Activated CD8-positive, alpha-beta T cell treated with anti-CD3 and anti-CD28 coated beads for 36 hours (primary cell): Measurements from ENCODE around the gene SKAP1. TPM values are rescaled to one million over a fixed set of nuclear protein-coding genes. Genes with fewer than 3 reads are reported as not detected.

ENCODE experiments used
- ATAC-seq: fragments of 200-7000 bp; cut with Tn5 transposase; one replicate; pipeline ENCODE4 v1.10.0; 2021; ENCODE audit warnings: mild to moderate bottlenecking, moderate library complexity
- CTCF ChIA-PET: fragments of 350-600 bp; sonication (Branson Sonifier 250); formaldehyde crosslinking; loops from one replicate; lab custom pipeline; 2021; ENCODE audit warnings: antibody characterized with exemption; lab: Charles Lee
- POLR2A ChIA-PET: fragments of 350-600 bp; sonication (Branson Sonifier 250); formaldehyde crosslinking; loops from one replicate; lab custom pipeline; 2021; ENCODE audit warnings: antibody characterized with exemption; lab: Charles Lee
- DNase-seq: peaks from one replicate; pipeline ENCODE4 v3.0.0-alpha.2; 2020
- H3K27ac Mint-ChIP-seq: one replicate; pipeline ENCODE4 v1.8.0; 2021; ENCODE audit warnings: mild to moderate bottlenecking, mixed read lengths
- H3K27me3 Mint-ChIP-seq: one replicate; pipeline ENCODE4 v1.8.0; 2021; ENCODE audit warnings: mixed read lengths
- H3K36me3 Mint-ChIP-seq: one replicate; pipeline ENCODE4 v1.8.0; 2021; ENCODE audit warnings: low read depth, mixed read lengths
- H3K4me1 Mint-ChIP-seq: one replicate; pipeline ENCODE4 v1.8.0; 2021; ENCODE audit warnings: low read depth, mixed read lengths
- H3K4me3 Mint-ChIP-seq: one replicate; pipeline ENCODE4 v1.8.0; 2021; ENCODE audit warnings: mild to moderate bottlenecking, moderate library complexity, mixed read lengths
- H3K9me3 Mint-ChIP-seq: one replicate; pipeline ENCODE4 v1.8.0; 2021; ENCODE audit warnings: mixed read lengths
- intact Hi-C: fragments of 100-400 bp; cut with micrococcal nuclease; formaldehyde crosslinking; loops from one replicate; pipeline ENCODE4 v1.10.0; 2022
- total RNA-seq, 2 experiments: library from RNA; stranded (reverse); gene quantifications; one replicate each; pipeline ENCODE4 v1.2.3, GENCODE V29; 2021
- TF ChIP-seq, protein P1 (sequence below): fragments of 200-600 bp; IDR thresholded peaks from one replicate; pipeline ENCODE4 v1.8.0; 2022; ENCODE audit warnings: antibody characterized with exemption, mild to moderate bottlenecking

The SKAP1 gene
- total RNA-seq, 2 experiments from 2014 or later = 73.9 to 81.3 TPM

DNA sequence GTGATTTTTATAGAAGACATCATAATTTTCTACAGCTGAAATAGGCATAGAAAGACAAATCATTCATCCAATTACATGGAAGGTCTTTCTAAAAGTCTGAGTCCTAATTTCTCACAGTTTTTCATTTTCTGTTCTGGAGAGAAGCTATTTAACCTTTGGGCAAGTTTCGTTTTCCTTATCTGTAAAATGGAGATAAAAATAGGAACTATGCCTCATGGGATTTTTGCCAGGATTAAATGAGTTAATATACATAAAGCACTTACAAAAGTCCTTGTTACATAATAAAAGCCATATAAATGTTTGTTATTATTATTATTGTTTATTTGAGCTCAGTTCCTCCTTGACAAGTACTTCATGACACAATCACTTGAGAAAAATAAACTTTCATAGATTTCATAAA, 121.4 kb downstream of the SKAP1 start:
- intact Hi-C loops = no loop called here
- H3K4me3 Mint-ChIP-seq = no peak overlapping the region
- no peak overlapping the region for H3K27ac Mint-ChIP-seq
- peaks cover 35% of the 10 kb centered on the region for H3K4me1 Mint-ChIP-seq
- DNase-seq (no peak), ATAC-seq (no peak)
- ChIA-PET CTCF (interaction anchor here (0.6 to 3.1 kb wide), 45 partner anchors 8 to 1120 kb away, joined by 3 to 27 read pairs (median 4); partner anchors contain the start of gene HOXB5), POLR2A (interaction anchor here (1.0 kb wide), 1 partner anchor 48 kb away, joined by 4 read pairs; no protein-coding TSS in a partner anchor)
- TF ChIP-seq, protein P1, sequence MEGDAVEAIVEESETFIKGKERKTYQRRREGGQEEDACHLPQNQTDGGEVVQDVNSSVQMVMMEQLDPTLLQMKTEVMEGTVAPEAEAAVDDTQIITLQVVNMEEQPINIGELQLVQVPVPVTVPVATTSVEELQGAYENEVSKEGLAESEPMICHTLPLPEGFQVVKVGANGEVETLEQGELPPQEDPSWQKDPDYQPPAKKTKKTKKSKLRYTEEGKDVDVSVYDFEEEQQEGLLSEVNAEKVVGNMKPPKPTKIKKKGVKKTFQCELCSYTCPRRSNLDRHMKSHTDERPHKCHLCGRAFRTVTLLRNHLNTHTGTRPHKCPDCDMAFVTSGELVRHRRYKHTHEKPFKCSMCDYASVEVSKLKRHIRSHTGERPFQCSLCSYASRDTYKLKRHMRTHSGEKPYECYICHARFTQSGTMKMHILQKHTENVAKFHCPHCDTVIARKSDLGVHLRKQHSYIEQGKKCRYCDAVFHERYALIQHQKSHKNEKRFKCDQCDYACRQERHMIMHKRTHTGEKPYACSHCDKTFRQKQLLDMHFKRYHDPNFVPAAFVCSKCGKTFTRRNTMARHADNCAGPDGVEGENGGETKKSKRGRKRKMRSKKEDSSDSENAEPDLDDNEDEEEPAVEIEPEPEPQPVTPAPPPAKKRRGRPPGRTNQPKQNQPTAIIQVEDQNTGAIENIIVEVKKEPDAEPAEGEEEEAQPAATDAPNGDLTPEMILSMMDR = no peak
- no peaks in the 10 kb centered on the region for H3K9me3 Mint-ChIP-seq
- peaks cover 4% of the 10 kb centered on the region for H3K36me3 Mint-ChIP-seq
- no peaks in the 10 kb centered on the region for H3K27me3 Mint-ChIP-seq

DNA sequence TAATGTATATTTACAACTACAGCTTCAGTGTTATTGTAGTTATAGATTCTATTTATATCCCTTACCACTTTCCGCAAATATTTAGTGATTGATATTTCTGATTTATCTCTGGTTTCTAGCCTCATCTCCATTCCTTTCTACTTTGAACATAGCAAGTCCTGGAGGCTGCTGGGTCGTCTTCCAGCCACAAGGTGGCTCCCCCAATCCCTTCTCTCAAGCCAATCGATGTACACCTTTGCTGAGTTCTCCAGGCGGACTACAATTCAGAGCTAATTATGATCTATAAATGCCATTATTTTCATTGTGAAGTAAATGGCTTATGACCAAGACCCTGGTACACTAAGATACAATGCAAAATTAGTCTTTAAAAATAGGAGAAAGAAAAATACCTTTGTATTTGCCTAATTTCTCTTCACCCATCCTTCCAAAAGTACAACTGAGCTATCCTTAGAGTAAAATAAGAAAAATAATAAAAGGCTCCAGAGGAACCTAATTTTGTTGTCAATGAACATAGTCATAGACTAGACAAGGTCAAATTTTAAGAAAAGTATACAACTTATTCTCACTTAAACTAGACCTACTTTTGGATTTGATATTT, 122.1 kb downstream of the SKAP1 start:
- TF ChIP-seq, protein P1 = peak; percentile 71
- Mint-ChIP-seq H3K27ac (no peak overlapping the region), H3K9me3 (no peaks in the 10 kb centered on the region), H3K27me3 (no peaks in the 10 kb centered on the region), H3K4me1 (peaks cover 30% of the 10 kb centered on the region), H3K36me3 (peaks cover 4% of the 10 kb centered on the region), H3K4me3 (no peak overlapping the region)
- peak; percentile 69 for DNase-seq
- POLR2A ChIA-PET = interaction anchor here (0.7 to 1.0 kb wide), 2 partner anchors 47 to 339 kb away, joined by 3 to 4 read pairs; no protein-coding TSS in a partner anchor
- intact Hi-C loops = no loop called here
- ATAC-seq = peak; percentile 82
- CTCF ChIA-PET = interaction anchor here (0.6 to 3.1 kb wide), 43 partner anchors 8 to 1120 kb away, joined by 3 to 27 read pairs (median 4); partner anchors contain the start of gene HOXB5

DNA sequence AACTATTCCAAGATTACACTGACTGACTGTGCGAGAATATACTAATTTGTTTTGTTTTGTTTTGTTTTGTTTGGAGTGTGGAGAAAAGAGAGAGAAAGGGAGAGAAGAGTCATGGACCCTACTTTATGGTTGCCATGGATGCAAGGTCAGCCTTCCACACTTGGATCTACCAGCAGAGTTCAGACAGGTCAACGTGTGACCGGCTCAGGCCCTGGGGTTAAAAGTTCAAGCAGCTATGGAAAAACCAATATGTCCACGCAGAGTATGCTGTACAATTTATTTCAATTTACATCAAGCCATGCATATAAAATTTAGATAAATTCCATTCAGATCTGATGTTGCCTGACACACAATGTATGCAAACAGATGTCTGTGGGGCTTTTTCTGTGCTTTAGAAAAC, 122.8 kb downstream of the SKAP1 start:
- no peak for ATAC-seq
- ChIA-PET CTCF (interaction anchor here (1.2 to 3.1 kb wide), 16 partner anchors 9 to 288 kb away, joined by 3 to 27 read pairs (median 7); partner anchors contain the start of gene HOXB5), POLR2A (no interaction called here)
- H3K27me3 Mint-ChIP-seq = no peaks in the 10 kb centered on the region
- peaks cover 4% of the 10 kb centered on the region for H3K36me3 Mint-ChIP-seq
- DNase-seq = no peak
- TF ChIP-seq, protein P1 = no peak
- no peaks in the 10 kb centered on the region for H3K9me3 Mint-ChIP-seq
- H3K4me3 Mint-ChIP-seq = no peak overlapping the region
- intact Hi-C loops = no loop called here
- H3K27ac Mint-ChIP-seq = no peak overlapping the region
- peaks cover 31% of the 10 kb centered on the region for H3K4me1 Mint-ChIP-seq

DNA sequence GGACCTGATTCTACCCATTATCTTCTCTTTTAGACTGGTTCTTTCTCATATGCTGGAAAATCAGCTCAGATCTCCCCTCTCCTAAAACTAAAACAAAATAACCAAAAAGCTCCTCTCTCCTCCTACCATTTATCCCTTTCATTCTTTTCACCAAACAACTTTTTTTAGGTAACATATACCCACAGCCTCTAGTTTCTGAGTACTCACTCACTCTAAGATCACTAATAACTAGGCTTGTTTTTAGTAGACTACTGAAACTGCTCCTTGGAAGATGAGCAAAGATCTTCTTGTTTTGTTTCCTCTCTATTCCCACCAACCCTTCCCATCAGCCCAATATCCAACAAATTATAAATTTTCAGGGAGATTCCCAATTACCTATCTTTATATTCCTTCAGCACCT, 129.0 kb downstream of the SKAP1 start:
- Mint-ChIP-seq H3K9me3 (no peaks in the 10 kb centered on the region), H3K27ac (peak overlapping the region; percentile 36), H3K27me3 (no peaks in the 10 kb centered on the region), H3K4me1 (peaks cover 61% of the 10 kb centered on the region), H3K4me3 (no peak overlapping the region), H3K36me3 (peaks cover 4% of the 10 kb centered on the region)
- TF ChIP-seq, protein P1 = no peak
- DNase-seq (no peak), ATAC-seq (no peak)
- intact Hi-C loops = no loop called here
- CTCF ChIA-PET = interaction anchor here (0.9 to 2.5 kb wide), 2 partner anchors 38 to 292 kb away, joined by 4 to 6 read pairs; partner anchors contain the start of gene HOXB5
- POLR2A ChIA-PET = no interaction called here

DNA sequence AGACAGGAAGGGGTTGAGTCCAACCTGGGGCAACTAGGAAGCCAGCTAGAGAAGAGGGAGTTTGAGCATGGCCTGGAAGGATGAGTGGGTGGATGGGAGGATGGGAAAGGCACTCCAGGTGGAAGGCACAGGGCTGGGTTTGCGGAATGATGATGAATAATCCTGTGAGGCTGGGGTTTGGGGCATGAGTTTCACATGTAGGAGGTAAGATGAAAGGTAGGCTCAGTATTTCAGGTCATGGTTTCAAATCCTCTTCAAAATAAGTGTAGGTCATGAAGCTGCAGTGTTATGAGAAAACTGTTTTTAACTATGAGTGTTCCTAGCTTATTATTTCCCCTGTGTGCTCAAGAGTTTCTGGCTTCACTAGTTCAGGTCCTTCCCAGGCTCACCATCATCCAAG, 130.3 kb downstream of the SKAP1 start:
- ChIA-PET POLR2A (no interaction called here), CTCF (interaction anchor here (0.9 to 2.5 kb wide), 4 partner anchors 9 to 293 kb away, joined by 3 to 6 read pairs (median 4); partner anchors contain the start of gene HOXB5)
- Mint-ChIP-seq H3K27ac (peak overlapping the region; percentile 36), H3K4me3 (no peak overlapping the region), H3K4me1 (peaks cover 68% of the 10 kb centered on the region), H3K27me3 (no peaks in the 10 kb centered on the region), H3K36me3 (peaks cover 6% of the 10 kb centered on the region), H3K9me3 (no peaks in the 10 kb centered on the region)
- ATAC-seq (peak; percentile 18), DNase-seq (no peak)
- TF ChIP-seq, protein P1 = no peak
- intact Hi-C loops = no loop called here
